GM18517 (cell line): Measurements from ENCODE around the gene CNPPD1.

Experiments
- ATAC-seq: cut with Tn5 transposase; IDR thresholded peaks from one replicate; pipeline ENCODE4 v1.9.1; 2021; ENCODE audit warnings: mild to moderate bottlenecking, moderate library complexity; ENCODE audit not compliant: unreplicated experiment

CNPPD1 gene

GRCh38 chr2:219181531-219181930 lies 4.8 kb upstream of the CNPPD1 start:
- no peak for ATAC-seq

DNA sequence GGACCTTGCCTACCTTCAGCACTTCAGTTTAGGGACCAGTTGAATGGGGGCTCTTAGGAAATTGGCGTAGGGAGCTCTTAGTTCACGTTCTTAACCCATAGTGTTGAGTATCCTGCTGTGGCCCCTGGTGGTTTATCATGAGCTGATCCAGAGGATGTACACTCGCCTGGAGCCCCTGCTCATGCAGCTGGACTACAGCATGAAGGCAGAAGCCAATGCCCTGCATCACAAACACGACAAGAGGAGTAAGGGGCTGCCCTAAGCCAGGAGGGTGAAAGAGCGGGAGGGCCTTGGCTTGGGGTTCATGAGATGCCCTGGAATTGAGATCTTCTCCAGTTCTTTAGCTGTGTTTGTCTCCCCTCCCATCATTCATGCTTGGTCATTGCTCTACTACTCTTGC lies 4.2 kb upstream of the CNPPD1 start:
- no peak for ATAC-seq

DNA sequence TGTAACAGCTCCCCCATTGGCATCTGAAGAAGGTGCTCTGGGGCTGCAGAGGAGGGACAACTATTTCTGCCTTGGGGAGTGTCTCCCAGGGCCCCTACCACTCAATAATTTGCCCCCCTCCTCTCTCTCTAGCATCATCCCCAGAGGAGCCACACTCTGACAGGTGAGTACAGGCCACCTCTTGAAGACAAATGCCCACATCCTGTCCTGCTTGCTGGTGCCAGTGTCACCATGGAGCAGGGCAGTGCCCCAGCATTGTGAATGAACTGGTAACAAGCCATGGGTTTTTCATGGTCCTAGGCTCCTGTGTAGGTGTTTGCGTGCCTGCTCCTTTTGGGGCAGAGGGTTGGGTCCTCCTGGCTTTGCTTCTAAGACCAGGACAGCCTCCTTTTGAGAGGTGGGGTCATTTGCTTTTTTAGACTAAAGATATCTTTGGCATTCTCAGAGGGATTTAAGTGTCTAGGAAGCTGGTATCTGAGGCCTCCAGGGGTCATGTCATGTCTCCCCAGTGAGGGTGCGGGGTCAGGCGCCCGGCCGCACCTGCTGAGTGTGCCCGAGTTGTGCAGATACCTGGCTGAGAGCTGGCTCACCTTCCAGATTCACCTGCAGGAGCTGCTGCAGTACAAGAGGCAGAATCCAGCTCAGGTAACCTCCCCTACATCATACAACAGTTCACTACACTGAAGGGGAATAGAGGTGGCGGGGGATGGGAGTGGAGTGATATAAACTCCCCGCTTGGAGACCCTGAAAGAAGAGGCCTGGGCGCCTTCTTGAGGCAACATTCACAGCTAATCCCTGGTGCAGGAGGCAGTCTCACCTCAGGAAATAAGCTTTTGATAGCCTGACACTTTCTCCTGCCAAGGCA lies 3.1 kb upstream of the CNPPD1 start:
- ATAC-seq, result no peak

DNA sequence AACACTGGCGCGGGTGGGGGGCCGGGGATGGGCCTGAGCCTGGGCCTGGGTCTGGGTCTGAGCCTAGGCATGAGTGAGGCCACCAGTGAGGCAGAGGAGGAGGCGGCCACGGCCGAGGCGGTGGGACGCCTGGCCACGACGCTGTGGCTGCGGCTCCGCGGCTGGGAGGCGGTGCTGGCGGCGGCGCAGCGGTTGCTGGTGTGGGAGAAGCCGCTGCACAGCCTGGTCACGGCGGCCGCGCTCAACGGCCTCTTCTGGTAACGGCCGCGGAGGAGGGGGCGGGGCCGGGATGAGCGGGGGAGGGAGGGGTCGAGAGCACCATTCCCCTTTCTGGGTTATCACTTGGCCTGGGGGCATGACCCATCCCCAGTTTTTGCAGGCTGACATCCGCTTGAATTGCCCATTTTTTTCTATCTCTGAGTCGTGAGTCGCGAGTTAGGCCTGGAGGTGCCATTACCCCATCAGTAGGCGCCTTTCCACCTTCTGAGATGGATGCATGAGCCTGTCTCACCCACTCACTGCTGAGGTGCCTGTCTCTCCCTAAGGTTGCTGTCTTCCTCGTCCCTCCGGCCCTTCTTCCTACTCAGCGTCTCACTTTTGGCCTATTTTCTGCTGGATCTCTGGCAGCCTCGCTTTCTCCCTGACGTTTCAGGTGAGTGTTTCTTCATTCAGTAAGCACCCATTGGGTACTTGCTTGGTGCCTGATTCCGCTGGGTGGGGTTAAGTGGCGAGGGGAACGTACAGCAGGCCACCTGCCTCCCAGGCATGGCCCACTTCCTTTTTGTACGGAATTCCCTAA lies 1.9 kb upstream of the CNPPD1 start:
- peak; percentile 6 for ATAC-seq

DNA sequence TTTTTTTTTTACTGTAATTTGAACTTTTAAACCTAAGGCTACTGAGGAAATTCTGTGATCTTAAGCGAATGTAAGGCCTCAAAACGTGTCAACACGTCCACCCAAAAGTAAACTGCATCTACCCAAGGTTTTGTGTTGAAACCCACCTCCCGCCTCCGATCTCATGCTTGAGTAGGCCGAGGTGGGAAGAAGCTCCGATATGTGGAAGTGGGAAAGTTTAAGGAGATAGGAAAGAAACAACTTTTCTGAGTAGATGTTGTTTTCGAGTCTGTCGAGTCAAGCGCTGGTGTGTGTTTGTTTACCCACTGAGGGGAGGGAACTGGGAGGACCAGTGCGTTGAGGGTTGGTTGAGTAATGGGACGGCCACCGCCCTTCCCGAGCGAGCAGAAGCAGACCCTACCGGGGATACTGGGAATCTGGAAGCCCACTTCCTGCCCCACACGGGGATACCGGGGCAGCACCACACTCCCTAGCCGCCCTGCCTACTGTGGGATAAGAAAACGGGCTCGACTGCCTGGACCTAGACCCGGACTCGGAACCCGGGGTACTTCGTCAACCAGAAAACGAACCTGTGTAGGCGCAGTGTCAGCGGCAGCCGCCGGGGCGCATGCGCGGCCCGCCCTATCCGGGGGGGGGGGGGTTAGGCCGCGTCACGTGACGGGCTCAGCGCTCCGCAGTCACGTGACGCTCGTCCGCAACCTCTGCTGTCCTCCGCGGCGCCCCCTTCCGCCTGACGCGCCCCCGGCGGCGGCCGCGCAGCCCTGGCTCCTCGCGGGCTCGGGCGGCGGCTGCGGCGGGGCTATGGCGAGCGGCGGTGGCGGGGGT lies 1.0 kb upstream of the CNPPD1 start, which contains the start of gene RETREG2:
TSS of gene RETREG2 (plus strand) at position 724 of the 825 bp plus-strand sequence. CDS start at position 802, 78 bp downstream.
- peak; percentile 36 for ATAC-seq

GRCh38 chr2:219175928-219176817 lies 552 bp downstream of the CNPPD1 start:
- ATAC-seq, result peak; percentile 23

DNA sequence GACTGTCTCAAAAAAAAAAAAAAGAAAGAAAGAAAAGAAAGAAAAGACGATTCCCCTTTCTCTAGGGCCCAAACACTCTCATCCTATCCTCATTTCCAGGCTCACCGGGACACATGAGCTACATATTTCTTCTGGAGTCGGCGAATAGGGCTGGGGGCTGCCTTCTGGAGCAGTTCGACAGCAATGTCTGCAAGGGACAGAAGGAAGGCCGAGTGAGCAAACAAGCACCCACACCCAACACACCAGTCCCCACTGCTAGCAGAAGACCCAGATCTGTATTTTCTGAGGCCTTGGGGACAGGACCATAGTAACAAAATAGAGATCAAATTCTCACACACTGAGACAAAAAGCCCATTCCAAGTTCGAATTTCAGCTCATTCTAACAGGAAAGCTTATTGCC lies 1.2 kb downstream of the CNPPD1 start:
- ATAC-seq, result no peak

DNA sequence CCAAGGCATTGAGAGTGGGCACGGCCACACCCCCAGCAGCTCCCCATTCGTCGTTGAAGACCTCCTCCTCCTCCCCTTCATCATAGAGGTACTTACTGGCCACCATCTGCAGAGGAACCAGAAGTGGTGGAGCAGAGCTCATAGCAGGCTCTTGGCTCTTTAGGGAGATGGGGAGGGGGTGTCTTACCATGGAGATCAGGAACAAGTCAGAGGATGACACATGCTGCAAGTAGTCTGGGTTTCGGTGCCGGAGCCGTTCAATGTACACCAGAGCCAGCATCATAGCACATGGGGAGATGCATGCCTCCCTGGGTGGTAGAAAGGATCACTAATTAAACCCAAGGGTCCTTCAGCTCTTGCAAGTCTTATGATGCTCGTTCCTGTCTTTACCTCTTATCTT lies 1.9 kb downstream of the CNPPD1 start:
- ATAC-seq, result no peak

GRCh38 chr2:219174146-219174545 lies 2.6 kb downstream of the CNPPD1 start:
- no peak for ATAC-seq

DNA sequence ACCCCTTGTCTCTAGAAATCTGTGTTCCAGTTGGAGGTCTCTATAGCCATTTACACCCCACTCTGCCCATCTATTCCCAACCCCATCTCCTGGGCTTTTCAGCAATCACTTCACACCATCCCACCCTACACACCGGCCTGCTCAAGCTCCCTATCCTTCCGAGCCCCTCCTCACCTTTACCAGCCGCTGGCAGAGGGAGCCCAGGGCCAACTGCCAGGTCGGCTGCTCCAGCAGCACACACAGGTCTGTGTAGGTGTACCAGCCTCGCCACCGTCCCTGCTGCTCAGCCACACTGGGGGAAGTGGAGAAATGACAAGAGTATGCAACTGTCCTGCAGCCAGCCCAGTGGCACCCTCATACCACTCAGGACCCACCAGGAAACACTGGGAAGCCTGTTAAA lies 3.5 kb downstream of the CNPPD1 start:
- ATAC-seq, result no peak

DNA sequence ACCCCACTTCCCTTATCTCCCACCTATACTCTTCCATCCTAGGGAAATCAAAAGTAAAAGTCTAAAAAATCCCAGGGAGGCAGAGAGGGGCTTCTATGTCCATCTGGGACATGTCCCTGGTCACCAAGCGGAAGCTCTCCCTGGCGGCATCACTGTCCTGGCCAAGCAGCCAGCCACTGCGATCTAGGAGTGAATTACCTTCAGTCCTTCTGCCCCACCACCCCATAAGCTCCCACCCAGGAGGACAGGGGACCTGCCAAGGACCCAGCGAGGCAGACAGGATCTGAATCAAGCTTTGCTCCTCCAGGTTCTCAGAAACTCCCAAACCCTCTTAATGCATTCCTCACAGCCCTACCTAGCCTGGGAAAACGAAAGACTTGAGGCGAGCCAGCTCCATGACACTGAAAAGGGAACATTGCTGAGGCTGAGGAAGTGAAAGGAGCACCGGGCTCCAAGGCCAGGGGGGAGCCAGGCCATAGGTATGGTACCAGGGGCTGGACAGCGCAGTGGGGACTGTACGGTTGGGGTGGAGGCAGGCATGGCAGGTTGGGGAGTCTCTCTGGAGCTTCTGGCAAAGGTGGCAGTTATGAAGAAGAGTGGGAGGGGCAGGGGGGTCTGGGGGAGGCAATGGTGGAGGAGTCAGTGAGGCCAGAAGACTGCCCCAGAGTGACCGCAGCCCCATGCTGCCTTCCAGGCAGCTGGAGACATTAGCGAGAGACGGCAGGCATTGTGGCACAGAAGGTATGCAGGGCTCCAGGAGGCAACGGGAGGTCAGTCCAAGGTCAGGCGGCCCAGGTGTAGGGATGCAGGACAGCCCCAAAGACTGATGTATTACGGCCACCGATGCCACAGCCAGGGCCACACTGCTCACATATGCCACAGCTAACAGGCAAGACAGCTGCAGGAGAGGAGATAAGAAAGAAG lies 4.2 kb downstream of the CNPPD1 start:
- ATAC-seq, result no peak

- ATAC-seq, result no peak
Observed at GRCh38 chr2:219171231-219171651, 5.5 kb downstream of the CNPPD1 start.

DNA sequence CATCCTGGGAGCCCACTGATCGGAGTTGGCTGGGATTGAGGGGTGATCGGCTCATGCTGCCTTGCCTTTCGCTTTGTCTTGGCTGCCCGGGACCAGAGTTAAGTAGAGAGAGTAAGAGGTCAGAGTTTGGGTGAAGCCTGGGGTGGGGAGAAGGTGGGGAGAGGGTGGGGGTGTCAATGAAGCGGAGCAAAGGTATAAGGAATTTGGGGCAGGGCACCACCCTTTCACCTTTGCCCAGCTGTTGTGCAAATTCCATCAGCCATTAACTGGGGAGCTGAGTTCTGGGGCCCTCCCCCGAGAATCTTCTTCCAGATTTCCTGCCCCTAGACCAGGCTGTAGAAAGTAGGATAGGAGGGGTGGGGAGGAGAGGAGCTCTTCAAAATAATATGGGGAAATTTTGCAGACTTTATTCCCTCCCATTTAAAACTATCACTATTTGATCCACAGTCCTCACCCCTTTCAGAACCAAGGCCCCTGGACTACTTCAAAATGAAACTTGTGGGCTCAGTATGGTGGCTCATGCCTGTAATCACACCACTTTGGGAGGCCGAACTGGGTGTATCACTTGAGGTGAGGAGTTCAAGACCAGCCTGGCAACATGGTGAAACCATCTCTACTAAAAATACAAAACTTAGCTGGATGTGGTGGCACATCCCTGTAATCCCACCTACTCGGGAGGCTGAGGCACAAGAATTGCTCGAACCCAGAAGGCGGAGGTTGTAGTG lies 6.6 kb downstream of the CNPPD1 start, which contains the start of gene SLC23A3:
TSS of gene SLC23A3 (minus strand) at position 100 of the 725 bp plus-strand sequence. CDS start at position 55, 45 bp downstream.
- ATAC-seq, result no peak

DNA sequence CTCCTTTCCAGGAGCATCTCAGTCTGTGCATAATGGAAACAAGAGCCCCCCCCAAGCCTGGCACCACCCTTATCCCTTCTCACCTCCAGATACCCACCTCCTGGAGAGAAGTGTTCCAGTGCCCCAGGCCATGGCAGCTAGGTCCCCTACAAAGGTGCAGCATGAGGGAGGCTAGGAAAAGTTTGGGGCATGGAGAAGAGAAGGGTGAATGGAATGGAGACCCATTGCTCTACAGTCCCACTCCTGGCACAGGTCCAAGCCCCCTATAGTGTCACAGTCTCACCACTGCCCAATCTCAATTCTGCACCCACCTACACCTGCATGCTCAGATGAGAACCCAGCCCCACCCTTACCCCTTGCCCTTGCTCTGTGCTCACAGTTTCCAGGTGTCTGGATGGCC lies 7.8 kb downstream of the CNPPD1 start:
- ATAC-seq, result no peak

DNA sequence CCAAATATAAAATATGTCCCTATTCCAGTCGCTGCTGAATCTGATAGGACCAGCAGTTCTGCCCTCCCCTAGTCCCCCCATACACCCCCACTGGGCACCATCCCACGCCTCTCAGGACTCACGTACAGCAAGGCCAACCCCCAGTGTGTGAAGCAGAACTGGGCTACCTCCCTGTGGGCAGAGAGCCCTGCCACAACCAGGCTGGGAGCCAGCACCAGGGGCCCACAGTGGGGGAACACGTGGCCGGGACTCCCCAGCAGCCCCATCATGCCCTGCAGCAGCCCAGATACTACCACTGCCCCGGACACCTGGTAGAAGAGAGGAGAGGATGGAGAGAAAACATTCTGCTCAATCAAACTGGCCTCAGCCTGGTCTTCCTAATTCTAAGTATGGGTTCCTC lies 8.2 kb downstream of the CNPPD1 start:
- ATAC-seq, result no peak

- ATAC-seq, result no peak
Observed at GRCh38 chr2:219167997-219168396, 8.7 kb downstream of the CNPPD1 start.

GRCh38 chr2:219165058-219165911 lies 11.4 kb downstream of the CNPPD1 start:
- no peak for ATAC-seq
